Measurements from ENCODE around the gene BTLA.

The BTLA gene

DNA sequence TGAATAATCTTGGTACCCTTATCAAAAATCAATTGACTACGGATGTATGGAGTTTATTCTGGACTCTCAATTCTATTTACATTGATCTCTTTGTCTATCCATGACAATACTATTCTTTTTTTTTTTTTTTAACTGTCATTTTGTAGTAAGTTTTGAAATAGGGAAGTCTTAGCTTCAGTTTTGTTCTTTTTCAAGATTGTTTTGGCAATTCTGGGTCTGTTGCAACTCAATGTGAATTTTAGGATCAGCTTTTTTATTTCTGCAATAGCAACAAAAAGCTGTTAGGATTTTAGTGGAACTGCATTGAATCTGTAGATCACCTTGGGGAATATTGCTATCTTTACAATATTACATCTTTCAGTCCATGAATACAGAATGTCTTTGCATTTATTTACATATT is 21.4 kb downstream of the BTLA start:
- TF ChIP-seq, protein P1, sequence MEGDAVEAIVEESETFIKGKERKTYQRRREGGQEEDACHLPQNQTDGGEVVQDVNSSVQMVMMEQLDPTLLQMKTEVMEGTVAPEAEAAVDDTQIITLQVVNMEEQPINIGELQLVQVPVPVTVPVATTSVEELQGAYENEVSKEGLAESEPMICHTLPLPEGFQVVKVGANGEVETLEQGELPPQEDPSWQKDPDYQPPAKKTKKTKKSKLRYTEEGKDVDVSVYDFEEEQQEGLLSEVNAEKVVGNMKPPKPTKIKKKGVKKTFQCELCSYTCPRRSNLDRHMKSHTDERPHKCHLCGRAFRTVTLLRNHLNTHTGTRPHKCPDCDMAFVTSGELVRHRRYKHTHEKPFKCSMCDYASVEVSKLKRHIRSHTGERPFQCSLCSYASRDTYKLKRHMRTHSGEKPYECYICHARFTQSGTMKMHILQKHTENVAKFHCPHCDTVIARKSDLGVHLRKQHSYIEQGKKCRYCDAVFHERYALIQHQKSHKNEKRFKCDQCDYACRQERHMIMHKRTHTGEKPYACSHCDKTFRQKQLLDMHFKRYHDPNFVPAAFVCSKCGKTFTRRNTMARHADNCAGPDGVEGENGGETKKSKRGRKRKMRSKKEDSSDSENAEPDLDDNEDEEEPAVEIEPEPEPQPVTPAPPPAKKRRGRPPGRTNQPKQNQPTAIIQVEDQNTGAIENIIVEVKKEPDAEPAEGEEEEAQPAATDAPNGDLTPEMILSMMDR (conservative IDR thresholded peaks at IDR 0.05; ENCODE audit: control insufficient read depth, insufficient read depth, low read depth, low read length) = no peak
- DNase-seq (ENCODE audit: low read depth) = no peak
- H3K4me3 ChIP-seq (ENCODE audit: control insufficient read depth, low read depth, low read length) = no peak overlapping the region

DNA sequence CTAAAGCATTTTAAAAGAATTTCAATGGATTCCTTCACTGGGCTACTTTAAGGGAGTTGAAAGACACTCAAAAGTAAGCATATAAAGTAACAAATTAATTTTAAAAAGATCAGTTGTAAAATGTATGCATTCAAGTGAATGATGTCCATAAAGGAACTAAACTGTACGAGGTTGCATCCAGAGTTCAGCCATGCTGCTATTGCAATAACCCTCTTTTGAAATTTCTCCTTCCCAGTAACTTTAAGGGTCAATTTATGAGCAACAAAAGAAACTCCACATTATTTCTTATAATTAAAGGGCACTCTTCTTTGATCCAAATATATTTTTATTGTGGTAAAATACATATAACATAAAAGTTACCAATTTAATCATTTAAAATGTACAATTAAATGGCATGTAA is 22.9 kb downstream of the BTLA start:
- TF ChIP-seq, protein P1 (conservative IDR thresholded peaks at IDR 0.05; ENCODE audit: control insufficient read depth, insufficient read depth, low read depth, low read length) = no peak
- no peak for DNase-seq (ENCODE audit: low read depth)
- H3K4me3 ChIP-seq (ENCODE audit: control insufficient read depth, low read depth, low read length) = no peak overlapping the region

DNA sequence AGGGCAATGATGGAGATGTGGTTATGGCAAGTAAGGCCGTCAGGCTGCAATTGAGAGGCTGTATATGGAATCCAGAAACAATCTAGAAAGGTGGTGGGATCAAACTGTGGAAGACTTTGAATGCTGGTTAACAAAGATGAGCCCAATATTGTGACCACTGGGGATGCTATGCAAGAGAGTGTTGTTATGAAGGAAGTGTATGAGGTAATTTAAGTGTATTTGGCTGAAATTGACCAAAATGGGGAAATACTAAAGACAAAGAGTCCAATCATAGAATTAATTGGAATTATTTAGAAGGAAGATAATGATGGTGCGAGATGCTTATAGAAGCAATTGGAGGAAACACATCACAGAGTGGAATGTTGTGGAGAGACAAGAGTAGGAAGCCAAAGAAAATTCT is 24.5 kb downstream of the BTLA start:
- no peak overlapping the region for H3K4me3 ChIP-seq (ENCODE audit: control insufficient read depth, low read depth, low read length)
- DNase-seq (ENCODE audit: low read depth) = no peak
- TF ChIP-seq, protein P1 (conservative IDR thresholded peaks at IDR 0.05; ENCODE audit: control insufficient read depth, insufficient read depth, low read depth, low read length) = no peak

DNA sequence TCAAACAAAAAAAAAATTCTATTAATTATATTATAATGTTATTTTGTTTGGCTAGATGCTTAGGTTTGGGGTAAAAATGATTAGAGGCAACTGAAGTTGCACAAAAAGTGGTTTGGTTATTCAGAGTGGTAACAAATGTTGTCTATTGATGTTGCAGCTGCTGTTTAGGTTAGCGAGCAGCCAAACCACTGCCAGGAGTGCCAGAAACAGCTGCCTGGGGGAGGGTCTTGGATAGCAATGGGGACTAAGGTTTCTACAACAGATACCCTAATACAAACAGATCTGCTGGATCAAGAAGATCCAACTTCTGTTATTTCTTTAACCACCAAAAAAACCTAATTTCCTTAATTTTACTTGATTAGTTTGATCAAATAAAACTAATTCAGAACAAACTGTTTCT is 26.6 kb downstream of the BTLA start:
- DNase-seq (ENCODE audit: low read depth) = no peak
- H3K4me3 ChIP-seq (ENCODE audit: control insufficient read depth, low read depth, low read length) = no peak overlapping the region
- TF ChIP-seq, protein P1 (conservative IDR thresholded peaks at IDR 0.05; ENCODE audit: control insufficient read depth, insufficient read depth, low read depth, low read length) = no peak

DNA sequence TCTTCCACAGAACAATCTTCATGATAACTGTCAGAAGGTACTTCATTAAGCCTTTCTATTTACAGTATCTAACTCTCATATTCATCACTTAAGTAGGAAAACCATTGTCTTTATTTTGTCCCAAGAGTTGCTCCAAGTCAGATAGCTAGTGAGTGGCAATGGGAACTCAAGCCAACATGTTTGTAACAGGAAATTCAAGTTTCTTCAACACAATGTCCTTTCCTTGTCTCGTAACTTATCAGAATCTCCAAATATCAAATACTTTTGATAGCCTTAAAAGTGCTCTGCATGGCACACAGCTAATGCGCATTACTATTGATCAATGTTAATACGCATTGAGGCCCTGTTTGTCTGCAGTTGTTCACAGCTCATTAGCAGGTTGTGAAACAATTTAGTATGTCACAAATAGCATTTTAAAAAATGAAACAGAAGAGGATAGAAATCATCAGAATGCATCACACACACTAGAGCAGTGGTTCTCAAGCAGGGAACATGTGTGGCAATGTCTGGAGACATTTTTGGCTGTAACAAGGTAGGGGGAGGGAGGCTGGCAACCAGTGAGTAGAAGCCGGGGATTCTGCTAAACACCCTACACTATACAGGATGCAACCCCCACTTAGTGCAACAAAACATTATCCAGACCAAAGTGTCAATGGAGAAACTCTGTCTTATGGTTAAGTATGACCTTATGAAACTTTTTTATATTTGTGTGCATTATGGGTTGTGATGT is 27.5 kb downstream of the BTLA start:
- no peak for DNase-seq (ENCODE audit: low read depth)
- no peak overlapping the region for H3K4me3 ChIP-seq (ENCODE audit: control insufficient read depth, low read depth, low read length)
- TF ChIP-seq, protein P1 (conservative IDR thresholded peaks at IDR 0.05; ENCODE audit: control insufficient read depth, insufficient read depth, low read depth, low read length) = no peak

DNA sequence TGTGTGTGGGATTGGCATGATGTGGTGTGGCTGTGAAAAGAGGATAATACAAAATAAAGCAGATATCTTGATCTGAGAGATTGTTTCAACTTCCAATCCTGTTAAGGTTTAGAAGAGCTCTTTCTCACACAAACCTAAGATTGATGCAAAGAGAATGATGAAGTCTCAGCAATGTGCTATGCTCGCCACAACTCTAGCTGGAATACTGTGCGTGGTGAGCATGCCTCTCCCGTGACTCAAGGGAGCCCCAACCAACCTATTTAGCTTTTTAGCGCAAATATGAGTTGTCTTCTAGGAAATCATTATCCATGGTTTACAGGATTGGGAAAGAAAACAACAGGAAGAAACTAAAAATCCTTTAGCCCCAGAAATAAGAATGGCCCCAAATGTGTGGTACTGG is 28.5 kb downstream of the BTLA start:
- DNase-seq (ENCODE audit: low read depth) = peak; percentile 45
- TF ChIP-seq, protein P1 (conservative IDR thresholded peaks at IDR 0.05; ENCODE audit: control insufficient read depth, insufficient read depth, low read depth, low read length) = no peak
- H3K4me3 ChIP-seq (ENCODE audit: control insufficient read depth, low read depth, low read length) = no peak overlapping the region
